Peyer's patch (tissue), 4 donors: ENCODE results near the gene PPP2R2D. TPM values are rescaled to one million over a fixed set of nuclear protein-coding genes. Genes with fewer than 3 reads are reported as not detected.

ENCODE experiments used
- DNase-seq, 3 donors: peaks; one replicate each; pipeline ENCODE4 v3.0.0-alpha.2; 2017 to 2019
- H3K27ac ChIP-seq, 4 donors: fragments of 200-600 bp; sonication (generic); one replicate each; pipeline ENCODE4 v1.5.1; 2016 to 2019
- H3K27me3 ChIP-seq, 2 donors: fragments of 200-600 bp; sonication (generic); one replicate each; pipeline ENCODE4 v1.5.1; 2019
- H3K36me3 ChIP-seq, 3 donors: fragments of 200-600 bp; sonication (generic); one replicate each; pipeline ENCODE4 v1.5.1; 2016 to 2019
- H3K4me1 ChIP-seq, 4 donors: fragments of 200-600 bp; sonication (generic); one replicate each; pipeline ENCODE4 v1.5.1; 2016 to 2019
- H3K4me3 ChIP-seq, 4 donors: fragments of 200-600 bp; sonication (generic); 1 replicate in 3 of 4; 2 replicates in 1 of 4; pipeline ENCODE4 v1.5.1; 2016 to 2019; ENCODE audit warnings: mild to moderate bottlenecking in 1 of 4
- H3K9me3 ChIP-seq, 4 donors: fragments of 200-600 bp; sonication (generic); one replicate each; pipeline ENCODE4 v1.5.1; 2016 to 2019; ENCODE audit warnings: mild to moderate bottlenecking in 1 of 4
- CTCF ChIP-seq, 6 experiments: fragments of 450-650 bp in 4 of 6; fragments of 200-600 bp in 2 of 6; sonication (generic) in 1 of 6; IDR thresholded peaks; one replicate each; pipeline ENCODE4 v1.5.1; 2017 to 2019; ENCODE audit warnings: antibody characterized with exemption in 6 of 6, mild to moderate bottlenecking in 3 of 6, moderate library complexity in 1 of 6
- POLR2A ChIP-seq, 2 donors: fragments of 450-650 bp; IDR thresholded peaks; one replicate each; pipeline ENCODE4 v1.5.1; 2017; ENCODE audit warnings: antibody characterized with exemption in 2 of 2, mild to moderate bottlenecking in 2 of 2, moderate library complexity in 2 of 2
- total RNA-seq, 4 donors: library from RNA; depleted of rRNA; stranded (reverse); fragments of >200 nt; gene quantifications; one replicate each; pipeline ENCODE4 v1.1.0, GENCODE V29; 2016

The PPP2R2D gene
- total RNA-seq, 4 donors from 2014 or later = 34.3 to 87.5 (median 48.5) TPM

- Histone ChIP-seq H3K9me3 (no peaks in the 10 kb centered on the region), H3K4me1 (peaks cover 0 to 21% (median 6%) of the 10 kb centered on the region in 4 donors), H3K27me3 (no peaks in the 10 kb centered on the region), H3K36me3 (no peaks in the 10 kb centered on the region), H3K27ac (no peak overlapping the region), H3K4me3 (no peak overlapping the region)
- TF ChIP-seq CTCF (IDR thresholded peaks at IDR 0.05) = no peak
- no peak for TF ChIP-seq POLR2A (IDR thresholded peaks at IDR 0.05)
- no peak for DNase-seq
Observed at GRCh38 chr10:131978851-131979250, 78.0 kb downstream of the PPP2R2D start.

GRCh38 chr10:131979336-131979735 is 78.5 kb downstream of the PPP2R2D start:
- Histone ChIP-seq H3K27ac (no peak overlapping the region), H3K9me3 (no peaks in the 10 kb centered on the region), H3K4me1 (peaks cover 0 to 21% (median 5%) of the 10 kb centered on the region in 4 donors), H3K36me3 (no peaks in the 10 kb centered on the region), H3K4me3 (peak overlapping the region in 2 of 4 donors; percentile 45 to 74), H3K27me3 (no peaks in the 10 kb centered on the region)
- TF ChIP-seq POLR2A (IDR thresholded peaks at IDR 0.05) (no peak), CTCF (IDR thresholded peaks at IDR 0.05) (no peak)
- no peak for DNase-seq

- no peaks in the 10 kb centered on the region for H3K27me3 ChIP-seq
- no peaks in the 10 kb centered on the region for H3K36me3 ChIP-seq
- H3K4me1 ChIP-seq = peaks cover 0 to 21% (median 5%) of the 10 kb centered on the region in 4 donors
- H3K27ac ChIP-seq = no peak overlapping the region
- DNase-seq = no peak
- TF ChIP-seq POLR2A (IDR thresholded peaks at IDR 0.05) (no peak), CTCF (IDR thresholded peaks at IDR 0.05) (no peak)
- H3K4me3 ChIP-seq = peak overlapping the region in 2 of 4 donors; percentile 45 to 74
- H3K9me3 ChIP-seq = no peaks in the 10 kb centered on the region
Observed at GRCh38 chr10:131979821-131980270, 79.0 kb downstream of the PPP2R2D start.

GRCh38 chr10:131980321-131980720 is 79.5 kb downstream of the PPP2R2D start:
- Histone ChIP-seq H3K27ac (no peak overlapping the region), H3K4me1 (peaks cover 0 to 21% (median 5%) of the 10 kb centered on the region in 4 donors)

GRCh38 chr10:131980761-131981428 is 80.1 kb downstream of the PPP2R2D start:
- TF ChIP-seq POLR2A (IDR thresholded peaks at IDR 0.05) = no peak
- no peak for TF ChIP-seq CTCF (IDR thresholded peaks at IDR 0.05)
- no peak for DNase-seq
- no peaks in the 10 kb centered on the region for H3K9me3 ChIP-seq
- H3K4me3 ChIP-seq = peak overlapping the region; percentile 74 to 84 (median 77)
- H3K36me3 ChIP-seq = no peaks in the 10 kb centered on the region
- peaks cover 0 to 21% (median 5%) of the 10 kb centered on the region in 4 donors for H3K4me1 ChIP-seq
- no peaks in the 10 kb centered on the region for H3K27me3 ChIP-seq
- peak overlapping the region; percentile 61 to 76 (median 76) for H3K27ac ChIP-seq

More at GRCh38 chr10:131980321-131980720, 79.5 kb downstream of the PPP2R2D start:
- TF ChIP-seq POLR2A (IDR thresholded peaks at IDR 0.05) = no peak
- no peak for TF ChIP-seq CTCF (IDR thresholded peaks at IDR 0.05)
- Histone ChIP-seq H3K36me3 (no peaks in the 10 kb centered on the region), H3K27me3 (no peaks in the 10 kb centered on the region), H3K4me3 (peak overlapping the region in 2 of 4 donors; percentile 45 to 74), H3K9me3 (no peaks in the 10 kb centered on the region)
- DNase-seq = no peak
